ENCODE measurements around the gene LILRB2. TPM values are rescaled to one million over a fixed set of nuclear protein-coding genes. Genes with fewer than 3 reads are reported as not detected.

Gene LILRB2
- total RNA-seq, 1 experiment from 2014 or later: not detected

DNA sequence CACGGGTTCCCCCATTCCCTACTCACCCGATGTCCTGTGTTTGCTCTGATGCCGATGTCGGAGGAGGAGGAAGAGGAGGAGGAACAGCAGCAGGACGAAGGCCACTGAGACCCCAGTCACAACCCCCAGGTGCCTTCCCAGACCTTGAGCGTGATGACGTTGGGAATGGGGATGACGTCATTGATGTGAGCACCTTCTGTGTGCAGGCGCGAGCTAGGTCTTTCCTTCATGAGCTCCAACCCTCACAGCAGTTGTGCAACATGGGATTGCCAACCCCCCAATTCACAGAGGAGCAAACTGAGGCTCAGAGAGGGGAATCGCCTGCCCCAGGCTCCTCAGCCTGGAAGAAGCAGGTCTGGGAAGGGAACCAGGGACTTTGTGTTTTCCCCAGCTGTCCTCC is 28.1 kb downstream of the LILRB2 start:
- Histone ChIP-seq H2BK5ac (ENCODE audit: insufficient read length, low read length) (no peak overlapping the region), H2AK5ac (ENCODE audit: insufficient read length, low read length) (no peak overlapping the region), H2BK12ac (ENCODE audit: insufficient read length, low read depth, low read length) (no peak overlapping the region), H3K79me1 (ENCODE audit: insufficient read depth, low read depth, low read length, poor library complexity, severe bottlenecking) (no peaks in the 10 kb centered on the region), H3K27ac (ENCODE audit: insufficient read length, low read depth, low read length) (no peak overlapping the region), H4K5ac (ENCODE audit: insufficient read length, low read depth, low read length) (no peak overlapping the region), H2BK15ac (ENCODE audit: low read depth, low read length) (no peak overlapping the region), H4K8ac (replicated peaks; ENCODE audit: insufficient read length, low read depth, low read length) (no peak overlapping the region), H3K79me2 (ENCODE audit: insufficient read depth, low read length) (no peaks in the 10 kb centered on the region), H3K4me2 (ENCODE audit: insufficient read depth, insufficient read length, low read length) (no peak overlapping the region), H4K20me1 (ENCODE audit: control insufficient read depth, insufficient read depth, insufficient read length) (no peaks in the 10 kb centered on the region), H3K56ac (ENCODE audit: insufficient read length, low read depth, low read length) (no peak overlapping the region), H3K18ac (ENCODE audit: insufficient read length, low read depth, low read length) (no peak overlapping the region), H3K14ac (ENCODE audit: insufficient read depth, low read length) (no peak overlapping the region), H3K4me1 (ENCODE audit: insufficient read depth, low read length) (no peaks in the 10 kb centered on the region), H4K91ac (ENCODE audit: insufficient read length, low read depth, low read length) (no peak overlapping the region), H3K23ac (ENCODE audit: insufficient read length, low read depth, low read length) (no peak overlapping the region), H3K4ac (ENCODE audit: low read depth, low read length) (no peak overlapping the region), H2AFZ (ENCODE audit: low read length) (no peak overlapping the region), H3K9ac (ENCODE audit: extremely low read depth, insufficient read length, low read length) (no peak overlapping the region), H3K27me3 (ENCODE audit: insufficient read depth, low read length) (no peaks in the 10 kb centered on the region), H3T11ph (ENCODE audit: low read length) (no peak overlapping the region), H3K23me2 (ENCODE audit: insufficient read length, low read depth, low read length, poor library complexity, severe bottlenecking) (no peaks in the 10 kb centered on the region), H2BK20ac (ENCODE audit: low read depth, low read length, poor library complexity, severe bottlenecking) (no peak overlapping the region), H3K9me3 (ENCODE audit: control insufficient read depth, low read depth, low read length) (no peaks in the 10 kb centered on the region), H2BK120ac (ENCODE audit: low read depth, low read length, poor library complexity, severe bottlenecking) (no peak overlapping the region)
- no peak overlapping the region for H3K27ac Mint-ChIP-seq
- peaks cover 0 to 30% of the 10 kb centered on the region in 2 experiments; a peak in 2 of 5 replicates for H3K9me3 Mint-ChIP-seq
- no peak for TF ChIP-seq CTCF (conservative IDR thresholded peaks at IDR 0.05)
- no peaks in the 10 kb centered on the region for H3K36me3 Mint-ChIP-seq (ENCODE audit: insufficient read depth in 1 of 3, low read depth in 3 of 3)
- H3K4me1 Mint-ChIP-seq: peaks cover 3 to 6% of the 10 kb centered on the region in 2 experiments; a peak in 3 of 4 replicates
- H3K27me3 Mint-ChIP-seq (ENCODE audit: low read depth): peaks cover 43% of the 10 kb centered on the region
- no peak for DNase-seq
- no peak overlapping the region; a peak in 1 of 5 replicates for H3K4me3 Mint-ChIP-seq
- no CpG with 5 or more reads among the region's 11 CpGs for WGBS (ENCODE audit: extremely low coverage, insufficient read length, low lambda C conversion rate)
